HG03060 (cell line): ENCODE data around the gene ITPRID2.
A peak's percentile ranks its signal among the peaks of the same experiment; 100 is the strongest.

Experiments used
- ATAC-seq: cut with Tn5 transposase; IDR thresholded peaks from one replicate; pipeline ENCODE4 v1.9.1; 2021; ENCODE audit warnings: low read depth, moderate number of reproducible peaks; ENCODE audit not compliant: unreplicated experiment

The ITPRID2 gene

DNA sequence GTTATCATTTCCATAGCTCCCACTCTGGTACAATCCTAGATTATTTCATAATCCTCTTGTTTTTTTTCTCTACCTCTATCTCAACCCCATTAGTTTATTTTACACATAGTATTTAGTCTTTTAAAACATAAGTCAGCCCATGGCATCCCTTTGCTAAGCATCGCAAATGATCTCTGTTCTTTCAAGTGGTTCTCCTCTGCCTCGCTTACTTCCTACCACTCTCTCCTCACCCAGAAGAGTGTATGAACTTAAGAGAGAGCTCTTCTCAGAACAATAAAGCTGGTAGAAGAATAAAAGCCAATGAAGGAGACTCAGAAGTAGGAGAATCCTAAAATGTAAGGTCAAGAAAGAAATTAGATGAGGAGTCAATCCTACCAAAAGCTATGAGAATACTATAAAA lies 12.2 kb upstream of the ITPRID2 start:
- no peak for ATAC-seq

DNA sequence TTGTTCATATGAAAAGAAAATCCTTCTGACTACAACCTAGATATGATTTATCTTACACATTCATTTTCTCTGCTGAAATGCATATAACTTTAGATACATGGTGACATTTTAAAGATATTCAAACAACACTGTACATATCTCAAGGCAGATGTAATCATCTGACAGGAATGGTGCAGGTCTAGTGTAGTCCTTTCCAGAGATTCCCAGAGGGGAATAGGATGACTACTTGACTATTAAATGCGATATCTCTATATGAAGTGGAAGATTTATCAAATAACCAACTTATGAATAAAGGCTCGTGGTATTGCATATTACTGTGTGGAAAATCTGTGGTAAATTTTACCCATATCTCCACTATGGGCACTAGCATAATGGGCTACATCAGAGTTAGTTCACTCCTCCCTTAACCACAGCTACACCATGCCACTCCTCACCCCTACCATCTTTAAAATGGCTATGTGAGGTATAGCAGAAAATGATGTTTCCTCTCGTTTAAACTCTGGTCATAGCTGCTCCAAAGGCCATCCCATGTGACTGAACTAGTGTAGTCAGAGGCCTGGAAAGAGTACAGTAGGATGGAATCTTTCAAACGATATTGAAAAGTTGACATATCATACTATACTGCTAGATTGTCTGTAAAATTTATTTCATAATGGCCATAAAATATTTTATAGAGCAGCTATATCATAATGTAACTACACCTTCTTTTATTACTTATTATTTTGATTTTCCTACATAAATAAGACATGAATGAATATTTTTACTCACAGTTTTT lies 9.1 kb upstream of the ITPRID2 start:
- ATAC-seq = no peak

DNA sequence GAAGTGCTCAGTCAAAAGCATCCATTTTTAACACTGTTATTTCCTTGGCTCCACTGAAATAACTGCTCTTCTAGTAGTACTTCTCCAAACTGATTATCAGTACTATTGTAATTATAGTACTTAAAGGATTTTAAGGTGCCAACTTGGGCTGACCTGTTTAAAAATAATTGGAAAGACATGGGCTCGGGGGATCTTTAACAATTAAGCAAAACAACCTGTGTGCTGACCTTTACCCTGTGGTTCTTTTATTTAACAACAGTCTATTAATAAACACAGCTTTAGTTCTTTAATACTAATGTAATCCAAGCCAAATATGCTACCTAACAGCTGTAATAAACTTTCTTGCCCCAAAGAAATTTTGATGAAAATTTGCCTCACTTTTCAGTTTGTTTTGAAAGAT lies 6.9 kb upstream of the ITPRID2 start:
- no peak for ATAC-seq

DNA sequence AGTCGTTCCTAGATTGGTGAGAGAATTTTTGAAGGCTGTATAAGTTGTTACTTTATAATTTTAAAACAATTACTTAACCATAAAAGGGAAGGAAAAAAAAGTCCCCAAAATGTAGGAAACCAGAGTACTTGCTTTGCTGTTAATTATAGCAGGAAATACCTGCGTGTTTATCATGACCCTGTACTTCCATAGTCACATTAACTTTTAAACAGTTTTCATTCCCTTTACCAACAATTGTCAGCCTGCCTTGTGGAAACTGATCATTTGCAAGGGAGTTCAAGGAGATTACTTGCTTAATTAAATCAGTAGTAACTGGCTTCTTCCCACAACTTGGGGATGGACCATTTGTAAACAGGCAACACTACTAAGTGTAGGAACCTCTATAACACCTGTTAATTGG lies 6.4 kb upstream of the ITPRID2 start:
- no peak for ATAC-seq

DNA sequence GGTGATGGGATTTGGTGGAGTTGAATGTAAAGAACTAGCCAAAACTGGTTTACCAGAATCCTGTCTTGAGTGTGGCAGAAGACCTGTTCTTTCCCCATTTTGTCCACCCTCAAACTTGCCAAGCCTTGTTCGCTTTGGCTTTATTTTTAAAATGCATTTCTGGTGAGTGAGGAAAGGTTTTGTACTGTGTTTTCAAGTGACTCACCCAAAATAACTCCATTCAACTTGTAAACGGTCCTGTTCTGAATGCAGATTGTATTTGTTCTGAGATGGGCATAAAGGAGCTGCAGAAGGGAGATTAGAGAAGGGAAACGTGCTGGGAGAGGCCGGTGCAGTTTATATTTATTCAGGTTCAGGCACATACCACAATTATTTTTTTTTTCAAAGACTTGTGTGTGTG lies 5.3 kb upstream of the ITPRID2 start:
- ATAC-seq = no peak

DNA sequence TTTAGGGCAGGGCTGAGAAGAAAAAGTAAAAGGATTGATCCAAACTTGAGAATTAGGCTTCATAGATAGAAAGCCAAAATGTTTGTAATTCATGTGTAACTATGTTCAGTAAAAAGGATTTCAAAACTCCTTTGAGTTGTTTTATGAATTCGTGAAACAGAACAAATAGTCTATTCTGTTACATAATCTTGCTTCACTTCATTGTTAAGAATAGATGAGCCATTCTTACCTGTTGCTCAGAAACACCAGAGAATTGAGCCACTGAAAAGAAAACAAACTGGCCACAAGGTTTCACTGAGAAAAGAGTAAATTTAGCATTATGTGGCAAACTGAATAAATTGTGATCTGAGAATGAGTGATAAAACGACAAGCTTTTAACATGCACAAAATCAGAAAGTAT lies 4.5 kb upstream of the ITPRID2 start:
- no peak for ATAC-seq

DNA sequence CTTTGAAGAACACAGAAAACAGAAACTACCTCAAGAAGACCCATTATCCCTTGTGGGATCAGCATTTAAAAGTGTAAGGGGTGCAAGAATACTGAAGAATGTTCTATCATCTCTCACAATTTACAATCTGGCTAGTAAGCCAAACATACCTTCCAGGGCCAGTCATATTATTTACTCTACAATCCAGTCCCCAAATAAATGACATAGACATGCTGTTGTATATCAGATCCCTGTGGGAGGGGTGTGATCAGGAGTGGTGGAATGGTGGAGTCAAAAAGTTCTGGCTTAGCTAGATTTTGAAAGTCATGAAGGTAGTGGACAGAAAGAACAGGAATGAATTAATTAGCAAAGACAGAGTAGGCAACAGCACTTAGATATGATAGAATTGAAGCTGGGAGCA lies 1.8 kb upstream of the ITPRID2 start:
- no peak for ATAC-seq

DNA sequence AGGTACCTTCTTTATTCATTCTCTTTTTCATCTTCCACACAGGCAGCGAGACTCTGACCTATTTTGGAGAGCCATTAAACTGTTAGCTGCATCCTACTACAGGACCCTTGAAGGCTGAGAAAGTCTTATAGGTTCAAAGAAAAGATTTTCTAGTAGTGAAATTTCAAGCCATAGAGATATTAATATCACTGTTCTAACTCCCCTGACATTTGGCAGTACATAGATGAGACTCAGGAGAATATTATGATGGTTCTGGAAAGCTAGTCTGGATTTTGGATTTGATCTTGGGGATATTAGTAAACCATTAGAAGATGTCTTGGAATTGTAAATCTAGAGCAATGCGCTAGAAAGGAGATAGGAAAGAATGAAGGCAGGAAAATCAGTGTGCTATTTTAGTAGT lies 1.3 kb upstream of the ITPRID2 start:
- ATAC-seq = no peak

DNA sequence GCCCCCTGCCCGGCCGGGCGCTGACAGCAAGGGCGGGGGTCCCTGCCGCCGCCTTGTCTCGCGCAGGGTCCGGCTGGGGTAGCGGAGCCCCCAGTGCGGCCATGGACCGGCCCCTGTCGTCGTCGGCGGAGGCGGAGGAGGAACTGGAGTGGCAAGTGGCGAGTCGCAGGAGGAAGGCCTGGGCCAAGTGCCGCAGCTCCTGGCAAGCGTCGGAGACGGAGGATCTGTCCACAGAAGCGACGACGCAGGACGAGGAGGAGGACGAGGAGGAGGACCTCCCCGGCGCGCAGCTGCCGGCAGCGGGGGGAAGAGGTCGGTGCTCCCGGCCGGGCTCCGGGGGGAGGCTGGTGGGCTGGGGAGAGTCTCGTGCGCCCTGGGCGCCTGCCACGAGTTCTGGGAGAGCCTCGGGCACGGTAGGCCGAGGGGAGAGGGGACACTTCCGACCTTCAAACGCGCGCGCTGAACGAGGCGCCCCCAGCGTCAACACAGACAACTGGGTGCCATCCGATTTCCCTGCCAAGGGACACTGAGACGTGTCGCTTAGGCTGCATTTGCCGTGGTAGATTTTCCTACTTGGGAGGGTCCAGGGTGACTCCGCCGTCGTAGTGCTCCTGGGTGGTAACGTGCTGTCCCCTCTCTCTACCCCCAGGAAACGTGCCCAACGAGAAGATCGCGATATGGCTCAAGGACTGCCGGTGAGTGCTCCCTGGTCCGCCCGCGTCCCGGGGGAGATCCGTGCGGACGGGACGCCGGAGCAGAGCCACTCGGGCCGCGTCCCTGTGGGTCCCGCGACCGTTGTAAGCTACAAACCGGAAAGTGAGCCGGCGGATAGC lies 652 bp downstream of the ITPRID2 start:
- ATAC-seq = peak; percentile 45

DNA sequence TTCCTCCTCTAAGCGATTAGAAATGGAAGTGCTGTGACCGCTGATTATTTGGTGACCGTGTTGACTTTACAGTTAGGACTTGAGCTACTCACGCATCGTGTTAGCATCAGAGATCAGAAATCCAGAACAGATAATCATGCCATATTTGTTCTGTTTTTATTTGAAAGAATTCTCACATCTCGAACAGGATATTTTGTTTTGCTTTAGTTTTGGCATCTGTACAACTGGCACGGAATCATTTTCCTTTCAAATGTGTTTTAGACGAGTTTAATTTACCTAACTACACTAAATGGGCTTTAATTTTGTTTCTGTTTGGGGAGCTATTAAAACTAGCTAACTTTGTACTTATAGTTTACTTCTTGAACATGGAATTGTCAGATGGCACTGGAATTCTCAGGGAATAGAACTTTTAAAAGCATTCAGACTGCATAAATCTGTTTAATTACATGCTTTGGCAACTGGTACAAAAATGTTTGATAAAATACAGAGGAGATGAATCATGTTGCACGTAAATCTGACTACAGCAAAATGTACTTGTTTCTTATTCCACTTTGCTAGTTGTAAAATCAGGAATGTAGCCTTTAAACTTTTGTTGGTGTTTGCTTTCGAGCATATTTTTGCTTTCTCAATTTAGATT lies 1.4 kb downstream of the ITPRID2 start:
- no peak for ATAC-seq

DNA sequence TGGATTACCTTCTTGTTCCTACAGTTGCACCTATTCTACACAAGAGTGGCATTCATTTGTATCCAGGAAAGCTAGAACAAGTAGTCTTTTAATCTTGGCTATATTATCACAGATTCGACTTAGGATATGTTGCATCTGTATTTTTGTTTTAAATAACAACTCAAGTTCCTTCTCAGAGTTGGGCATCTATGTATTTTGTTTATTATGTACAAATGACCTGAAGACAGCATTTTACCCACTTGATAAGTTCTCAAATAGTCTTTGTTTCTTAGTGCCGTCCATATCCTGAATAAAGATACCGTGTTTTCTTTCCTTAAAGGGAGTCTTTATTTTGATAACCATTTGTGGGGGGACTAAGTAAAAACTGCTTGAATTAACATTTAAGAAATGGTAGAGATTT lies 2.9 kb downstream of the ITPRID2 start:
- no peak for ATAC-seq

DNA sequence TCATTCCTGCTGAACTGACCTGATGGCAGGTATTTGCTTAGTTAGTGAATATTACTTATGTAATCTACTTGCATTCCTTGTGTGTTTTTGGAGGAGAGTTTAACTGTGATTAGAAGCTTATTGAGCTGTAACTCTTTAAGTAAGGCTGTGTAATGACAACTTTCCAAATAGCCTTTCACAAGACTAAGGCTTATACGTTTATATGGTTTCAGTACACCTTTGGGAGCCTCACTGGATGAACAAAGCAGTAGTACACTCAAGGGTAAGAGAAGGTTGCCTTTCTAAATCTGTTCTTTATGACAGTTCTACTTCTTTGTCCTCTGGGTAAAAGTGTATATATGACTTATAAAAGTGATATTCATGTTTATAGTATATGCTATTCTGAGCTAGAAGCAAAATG lies 4.3 kb downstream of the ITPRID2 start:
- ATAC-seq = no peak

DNA sequence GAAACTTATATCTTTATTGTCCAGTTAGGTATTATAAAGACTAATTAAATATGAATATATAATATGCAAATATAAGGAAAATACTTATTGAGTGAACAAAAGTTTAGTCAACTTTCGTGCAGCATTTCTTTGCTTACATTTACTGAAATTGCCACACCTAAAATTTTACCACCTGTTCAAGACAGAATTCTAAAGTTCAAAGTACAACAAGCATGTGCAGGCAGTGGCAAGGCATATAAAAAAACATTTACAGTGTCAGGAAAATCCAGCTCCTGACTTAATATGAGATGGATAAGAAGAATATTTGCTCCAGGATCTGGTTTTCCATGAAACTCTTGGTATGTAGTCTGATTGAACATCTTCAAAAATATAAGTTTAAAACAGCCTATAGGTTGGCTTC lies 4.8 kb downstream of the ITPRID2 start:
- ATAC-seq = no peak

DNA sequence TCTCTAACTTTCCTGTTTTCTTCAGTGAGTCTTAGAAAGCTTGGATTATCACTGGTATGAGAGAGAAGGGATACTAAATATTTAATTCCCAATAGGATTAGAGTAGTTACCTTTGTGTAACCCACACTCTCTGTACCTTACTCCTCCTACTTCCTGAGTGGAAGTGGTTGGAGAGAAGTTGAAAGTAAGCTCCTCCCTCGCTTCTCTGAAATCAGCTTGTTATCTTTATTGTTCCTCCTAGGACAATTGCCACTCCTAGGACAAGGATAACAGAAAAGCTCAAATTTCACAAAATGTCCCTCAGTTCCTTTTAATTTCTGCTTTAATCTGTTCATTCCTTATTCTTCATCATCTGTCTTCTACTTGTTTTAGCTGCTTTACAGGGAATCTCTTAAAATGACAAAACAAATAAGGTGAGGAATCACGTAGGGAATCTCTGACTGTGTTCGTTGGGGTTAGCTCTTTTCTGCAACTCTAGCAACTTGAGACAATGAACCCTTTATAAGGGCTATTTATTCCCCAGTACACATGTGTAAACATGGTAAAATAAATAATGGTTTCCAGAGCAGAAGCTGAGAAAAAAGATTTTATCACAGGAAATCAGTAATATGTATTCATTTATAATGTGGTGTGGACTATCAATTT lies 8.6 kb downstream of the ITPRID2 start:
- ATAC-seq = no peak

DNA sequence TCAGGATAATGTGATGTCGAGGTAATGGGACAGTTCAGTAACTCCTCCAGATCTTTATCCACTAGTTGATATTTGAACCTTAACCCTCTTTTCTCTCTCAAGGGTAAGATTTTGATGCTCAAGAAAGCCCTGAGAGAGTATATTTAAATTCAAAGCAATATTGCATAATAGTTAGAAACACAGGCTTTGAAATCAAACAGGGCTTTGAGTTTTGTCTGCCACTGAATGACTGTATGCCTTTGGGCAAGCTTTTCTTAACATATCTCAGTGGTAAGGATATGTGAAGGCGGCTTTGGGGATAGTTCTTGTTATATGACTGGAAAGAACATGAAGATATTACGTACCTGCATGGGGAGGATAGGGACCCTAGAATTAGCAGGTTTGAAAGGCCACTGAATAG lies 11.1 kb downstream of the ITPRID2 start:
- no peak for ATAC-seq

DNA sequence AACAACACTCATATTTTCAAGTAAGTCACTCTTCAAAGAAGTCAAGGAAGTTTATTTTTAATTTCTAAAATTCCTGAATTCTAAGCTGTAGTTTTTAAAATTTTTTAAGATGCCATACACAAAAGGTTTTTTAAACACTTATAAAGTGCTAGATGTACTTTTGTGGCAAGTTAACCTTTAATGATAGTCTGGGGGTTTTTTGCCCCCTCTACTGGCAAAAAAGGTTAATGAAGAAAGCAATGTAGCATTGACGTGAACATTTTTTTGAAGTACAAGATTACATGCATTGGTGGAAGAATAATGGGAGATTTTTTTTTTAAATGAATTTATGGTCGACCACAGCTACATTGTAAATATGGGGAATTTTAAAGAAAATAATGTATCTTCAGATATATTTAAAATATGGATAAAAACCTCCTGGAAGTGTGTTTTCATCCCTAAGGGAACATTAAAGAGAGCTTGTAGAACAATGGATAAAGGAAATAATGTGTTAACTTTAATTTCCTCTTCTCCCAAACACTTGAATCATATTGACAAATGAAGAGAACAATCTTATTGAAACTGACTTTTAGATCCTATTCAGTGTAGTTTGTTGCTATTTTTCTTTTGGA lies 12.6 kb downstream of the ITPRID2 start:
- no peak for ATAC-seq

DNA sequence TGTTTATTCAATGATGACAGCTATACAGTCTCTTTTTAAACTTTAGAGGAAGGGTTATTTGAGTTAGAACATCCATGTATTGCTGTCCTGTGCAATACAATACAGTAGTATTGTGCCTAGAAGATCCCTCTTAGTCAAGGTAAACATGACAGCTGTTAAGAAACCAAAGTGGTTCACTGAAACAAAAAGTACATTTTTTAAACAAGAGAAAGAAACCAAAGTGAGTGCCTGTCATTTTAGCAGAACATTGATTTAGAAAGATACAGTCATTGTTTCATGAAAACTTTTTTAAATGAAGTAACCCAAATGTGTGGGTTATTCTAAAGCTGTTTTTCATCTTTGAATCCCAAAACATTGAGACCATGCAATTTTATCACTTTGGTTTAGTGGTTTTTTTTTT lies 15.5 kb downstream of the ITPRID2 start:
- ATAC-seq = peak; percentile 35

DNA sequence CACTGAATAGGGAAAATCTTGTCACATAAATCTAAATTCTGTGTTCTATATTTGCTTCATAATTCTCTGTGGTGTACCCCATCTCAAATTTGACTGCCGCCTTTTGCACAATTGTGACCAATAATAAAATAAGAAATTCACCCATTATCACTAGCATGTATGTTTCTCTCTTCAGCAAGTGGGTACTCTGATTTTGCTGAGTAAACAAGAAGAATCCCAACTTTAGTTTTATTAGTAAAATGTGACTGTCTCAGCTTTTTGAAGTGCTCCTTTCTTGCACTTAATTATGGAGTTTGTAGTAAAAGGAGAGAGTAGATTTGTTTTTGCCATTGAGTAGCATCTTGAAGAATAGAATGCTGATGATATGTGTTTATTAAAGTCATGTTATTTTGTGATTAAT lies 16.1 kb downstream of the ITPRID2 start:
- ATAC-seq = no peak

DNA sequence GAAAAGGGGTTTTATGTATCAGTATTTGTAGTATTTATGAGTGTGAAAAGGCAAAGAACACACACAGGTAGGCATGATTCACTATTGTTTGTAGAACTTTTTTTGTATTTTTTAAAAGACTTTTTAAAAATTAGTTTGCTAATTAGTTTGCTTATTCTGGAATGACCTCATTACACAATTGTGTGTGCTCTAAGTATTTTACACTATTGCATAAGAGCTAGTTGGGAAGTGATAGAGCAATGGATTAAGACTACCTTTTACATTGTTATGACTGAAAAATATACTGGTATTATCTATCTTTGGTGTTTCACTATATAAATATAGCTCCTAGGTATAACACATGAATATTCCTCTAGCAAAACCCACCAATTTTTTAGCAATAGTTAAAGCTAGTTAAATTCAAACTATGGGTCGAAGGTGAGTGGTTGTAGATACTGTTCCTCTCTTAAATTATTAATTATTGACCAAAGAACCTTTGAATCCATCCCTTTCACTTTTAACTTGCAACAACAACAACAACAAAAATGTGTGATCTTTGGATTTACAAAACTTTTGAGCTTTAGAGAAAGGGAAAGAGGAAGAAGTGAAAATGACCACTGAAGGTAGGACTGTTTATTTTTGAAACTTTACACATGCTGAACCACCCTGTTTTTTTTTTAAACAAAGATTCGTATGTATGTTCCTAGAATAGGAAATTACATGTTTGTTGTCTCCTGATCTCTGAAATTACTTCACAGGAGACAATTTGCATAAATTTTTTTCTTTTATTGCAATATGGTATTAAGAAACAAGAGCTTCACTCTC lies 18.7 kb downstream of the ITPRID2 start:
- no peak for ATAC-seq

DNA sequence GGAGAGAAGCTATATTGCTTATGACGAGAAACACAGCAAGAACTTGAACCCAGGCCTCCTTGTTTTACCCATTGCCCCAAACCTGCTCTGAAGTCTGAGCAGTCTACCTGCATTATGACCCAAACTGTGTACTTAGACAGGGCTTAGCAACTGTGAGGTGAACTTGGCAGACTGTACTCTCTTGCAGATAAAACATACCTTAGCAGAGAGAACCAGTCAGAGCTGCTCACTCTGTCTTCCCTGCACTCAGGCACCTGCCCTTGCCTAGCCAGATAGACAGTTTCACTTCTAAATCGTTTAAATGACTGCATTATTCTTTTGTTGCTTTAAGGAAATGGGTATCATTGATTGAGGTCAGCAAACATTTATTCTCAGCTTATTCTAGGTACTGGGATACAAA lies 20.3 kb downstream of the ITPRID2 start:
- ATAC-seq = no peak
